HepG2 (cell line): ENCODE data around the gene PLA2R1. TPM values are rescaled to one million over a fixed set of nuclear protein-coding genes. Genes with fewer than 3 reads are reported as not detected.

Source experiments
- ATAC-seq: fragments of 200-7000 bp; cut with Tn5 transposase; 3 replicates; pipeline ENCODE4 v1.9.1; 2020; ENCODE audit warnings: mild to moderate bottlenecking, moderate library complexity
- BruUV-seq: library from RNA; stranded (reverse); fragments of 400-500 nt; replicated peaks from 2 replicates; lab custom pipeline; 2021; lab: Mats Ljungman, UMichigan
- CTCF ChIA-PET: fragments of 300-600 bp; formaldehyde crosslinking; extraction: SDS; loops from one replicate; lab custom pipeline; 2021; ENCODE audit warnings: low total read pairs, inconsistent platforms, low intra/inter-chr PET ratio; lab: Yijun Ruan, JAX
- POLR2A ChIA-PET: fragments of 350-600 bp; sonication (Branson Sonifier 250); formaldehyde crosslinking; loops from one replicate; lab custom pipeline; 2020; ENCODE audit warnings: antibody characterized with exemption, inconsistent platforms; lab: Yijun Ruan, JAX
- DNase-seq: peaks from one replicate; pipeline ENCODE4 v3.0.0-alpha.2; 2015; ENCODE audit warnings: low spot score
- FAIRE-seq: peaks from 3 replicates; lab custom pipeline; 2011; peaks lifted over from hg19 to GRCh38; lab: Jason Lieb, UNC
- H2AFZ ChIP-seq: one replicate; pipeline ENCODE4 v1.6.1; 2011; ENCODE audit warnings: low read length, inconsistent platforms
- H3K27ac ChIP-seq: fragments of 300-600 bp; 3 replicates; pipeline ENCODE4 v1.8.0; 2011; ENCODE audit warnings: mixed run types, mild to moderate bottlenecking, mixed read lengths, low read length, inconsistent platforms; ENCODE audit not compliant: insufficient read depth; ENCODE audit errors: extremely low read length
- H3K27me3 ChIP-seq, 2 experiments: fragments of 200-600 bp in 1 of 2; 2 replicates in 1 of 2; 3 replicates in 1 of 2; pipeline versions ENCODE4 v1.6.0 to v1.8.0; 2011; ENCODE audit warnings: low read length in 2 of 2, mild to moderate bottlenecking in 2 of 2, moderate library complexity in 2 of 2, inconsistent platforms in 1 of 2; ENCODE audit not compliant: insufficient read depth in 2 of 2, control insufficient read depth in 1 of 2
- H3K36me3 ChIP-seq, 2 experiments: fragments of 200-600 bp in 1 of 2; replicated peaks in 1 of 2; 2 replicates in 1 of 2; 3 replicates in 1 of 2; pipeline versions ENCODE4 v1.5.1 to v1.8.0; 2011; ENCODE audit warnings: low read length in 2 of 2, inconsistent platforms in 1 of 2; ENCODE audit not compliant: insufficient read depth in 2 of 2, control insufficient read depth in 1 of 2
- H3K4me1 ChIP-seq: 2 replicates; pipeline ENCODE4 v1.5.1; 2012; ENCODE audit warnings: low read length, inconsistent platforms; ENCODE audit not compliant: insufficient read depth
- H3K4me2 ChIP-seq: 2 replicates; pipeline ENCODE4 v1.6.0; 2011; ENCODE audit warnings: low read depth, low read length, inconsistent platforms
- H3K4me3 ChIP-seq, 3 experiments: fragments of 200-600 bp in 1 of 3; sonication (generic), shearing (Covaris generic) in 1 of 3; replicated peaks in 1 of 3; 2 replicates each; pipeline ENCODE4 v1.5.1; 2011 to 2016; ENCODE audit warnings: low read length in 3 of 3, inconsistent platforms in 2 of 3, low read depth in 2 of 3, mild to moderate bottlenecking in 2 of 3, control low read depth in 1 of 3, mixed read lengths in 1 of 3; ENCODE audit not compliant: insufficient read depth in 1 of 3
- H3K79me2 ChIP-seq: one replicate; pipeline ENCODE4 v1.6.1; 2011; ENCODE audit warnings: low read length, inconsistent platforms; ENCODE audit not compliant: insufficient read depth
- H3K9ac ChIP-seq: 2 replicates; pipeline ENCODE4 v1.6.0; 2011; ENCODE audit warnings: mild to moderate bottlenecking, low read depth, low read length, inconsistent platforms; ENCODE audit not compliant: insufficient read depth
- H3K9me3 ChIP-seq: 2 replicates; pipeline ENCODE4 v1.5.1; 2012; ENCODE audit warnings: mild to moderate bottlenecking, low read length
- H4K20me1 ChIP-seq: 2 replicates; pipeline ENCODE4 v1.6.0; 2011; ENCODE audit warnings: inconsistent platforms, mild to moderate bottlenecking, low read length, moderate library complexity; ENCODE audit not compliant: insufficient read depth
- CENPT ChIP-seq: sonication (generic); formaldehyde crosslinking; IDR thresholded peaks from 2 replicates; pipeline ENCODE4 v1.8.0; 2022; ENCODE audit warnings: low read depth, mild to moderate bottlenecking, moderate library complexity, missing genetic modification reagents
- CREM ChIP-seq, 2 experiments: sonication (generic) in 1 of 2; formaldehyde crosslinking in 1 of 2; IDR thresholded peaks; 2 replicates each; pipeline versions ENCODE4 v1.4.0 to v1.6.1; 2016 to 2020; ENCODE audit warnings: antibody characterized with exemption in 1 of 2, mild to moderate bottlenecking in 1 of 2, missing genetic modification reagents in 1 of 2
- IRF2 ChIP-seq: IDR thresholded peaks from 2 replicates; pipeline ENCODE4 v1.6.1; 2018; ENCODE audit warnings: missing genetic modification reagents, missing compliant biosample characterization
- KLF12 ChIP-seq: sonication (generic); formaldehyde crosslinking; IDR thresholded peaks from 2 replicates; pipeline ENCODE4 v1.4.0; 2020; ENCODE audit warnings: missing genetic modification reagents, borderline replicate concordance
- MAFF ChIP-seq: IDR thresholded peaks from 2 replicates; pipeline ENCODE4 v1.6.1; 2011; ENCODE audit warnings: low read depth, low read length, improper control_type of control experiment
- MAZ ChIP-seq, 2 experiments: sonication (generic) in 1 of 2; formaldehyde crosslinking in 1 of 2; IDR thresholded peaks; 2 replicates each; pipeline versions ENCODE4 v1.5.0 to v1.6.1; 2012 to 2020; ENCODE audit warnings: low read depth in 2 of 2, mild to moderate bottlenecking in 2 of 2, borderline replicate concordance in 1 of 2, improper control_type of control experiment in 1 of 2, low read length in 1 of 2, missing genetic modification reagents in 1 of 2, moderate library complexity in 1 of 2
- MED13 ChIP-seq: sonication (generic); formaldehyde crosslinking; IDR thresholded peaks from 2 replicates; pipeline ENCODE4 v1.5.0; 2020; ENCODE audit warnings: missing genetic modification reagents
- RXRA ChIP-seq: sonication (generic); formaldehyde crosslinking; IDR thresholded peaks from 2 replicates; pipeline ENCODE4 v1.5.1; 2020; ENCODE audit warnings: missing genetic modification reagents
- SP1 ChIP-seq, 2 experiments: fragments of 450-650 bp in 1 of 2; sonication (generic) in 1 of 2; formaldehyde crosslinking in 1 of 2; IDR thresholded peaks; 2 replicates each; pipeline versions ENCODE4 v1.4.0 to v1.6.1; 2016 to 2020; ENCODE audit warnings: missing genetic modification reagents in 1 of 2
- ZFY ChIP-seq: sonication (generic); formaldehyde crosslinking; IDR thresholded peaks from 2 replicates; pipeline ENCODE4 v1.4.0; 2020; ENCODE audit warnings: missing genetic modification reagents
- ZFYVE20 ChIP-seq: sonication (generic); formaldehyde crosslinking; IDR thresholded peaks from 2 replicates; pipeline ENCODE4 v1.8.0; 2023; ENCODE audit warnings: low read depth, mild to moderate bottlenecking, moderate library complexity, missing genetic modification reagents, borderline replicate concordance
- ZMYM3 ChIP-seq: sonication (generic); formaldehyde crosslinking; IDR thresholded peaks from 2 replicates; pipeline ENCODE4 v1.5.1; 2020; ENCODE audit warnings: mild to moderate bottlenecking, missing genetic modification reagents
- ZNF24 ChIP-seq: fragments of 450-650 bp; IDR thresholded peaks from 2 replicates; pipeline ENCODE4 v1.6.1; 2017; ENCODE audit warnings: antibody characterized with exemption, mild to moderate bottlenecking
- ZNF589 ChIP-seq: sonication (generic); formaldehyde crosslinking; conservative IDR thresholded peaks from 2 replicates; pipeline ENCODE4 v1.8.0; 2022; ENCODE audit warnings: mild to moderate bottlenecking, moderate library complexity, missing genetic modification reagents
- WGBS: methylation state at CpG from one replicate; pipeline ENCODE4 v1.1.6; 2017; ENCODE audit warnings: low lambda C conversion rate; 5-methylcytosine and 5-hydroxymethylcytosine counted together
- in situ Hi-C: cut with HindIII; loops from 2 replicates; pipeline ENCODE4 v1.10.0; 2017; ENCODE audit warnings: low pct_unique_long_range_greater_than_20kb; ENCODE audit not compliant: extremely low pct_ligation_motif_present
- intact Hi-C: fragments of 100-400 bp; cut with micrococcal nuclease; formaldehyde crosslinking; loops from one replicate; pipeline ENCODE4 v1.10.0; 2022; ENCODE audit not compliant: unreplicated experiment
- polyA plus RNA-seq, 8 experiments: library from polyadenylated mRNA; depleted of rRNA in 3 of 8; stranded (reverse) in 7 of 8; unstranded in 1 of 8; fragments of >200 nt; fragmentation: Illumina TruSeq in 4 of 8; extraction: Trizol in 4 of 8; gene quantifications; 2 replicates each; pipeline versions ENCODE4 v1.2.1 to v1.2.3, GENCODE V29; 2011 to 2016; ENCODE audit warnings: low read depth in 4 of 8, missing spikeins in 1 of 8, mixed read lengths in 1 of 8; ENCODE audit not compliant: insufficient read depth in 1 of 8
- total RNA-seq, 5 experiments: library from RNA; depleted of rRNA; stranded (reverse); fragments of >200 nt; fragmentation: Illumina TruSeq; extraction: Trizol; gene quantifications; 2 replicates each; pipeline ENCODE4 v1.2.3, GENCODE V29; 2016; ENCODE audit warnings: low read depth in 1 of 5

Gene PLA2R1
- total and polyA plus RNA-seq, 2 of the 13 experiments (the other 11 are each of a cell fraction or from before 2014, with no cell fraction given): not detected

DNA sequence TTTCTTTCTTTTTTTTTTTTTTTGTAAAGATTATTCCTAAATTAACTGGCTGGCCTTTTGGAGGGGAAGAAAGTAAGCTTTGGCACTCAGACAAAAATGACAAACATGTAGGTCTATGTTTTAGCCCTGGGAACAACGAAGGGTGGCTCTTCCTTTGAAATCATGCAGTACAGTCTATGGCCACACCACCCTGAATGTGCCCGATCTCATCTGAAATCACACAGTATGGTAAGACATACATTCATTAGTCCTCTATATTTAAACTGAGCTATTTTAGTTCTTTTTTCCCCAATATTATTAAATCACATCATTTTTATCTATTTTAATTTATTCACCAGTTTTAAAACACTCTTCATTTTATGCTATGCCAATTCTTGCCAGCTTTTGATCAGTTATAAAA is 48.2 kb downstream of the PLA2R1 start:
- H2AFZ ChIP-seq: no peak overlapping the region
- H3K9ac ChIP-seq: no peak overlapping the region
- no peaks in the 10 kb centered on the region for H3K27me3 ChIP-seq
- FAIRE-seq (no peak), ATAC-seq (peak; percentile 81), DNase-seq (no peak)
- POLR2A ChIA-PET: no interaction called here
- no peak overlapping the region for H3K4me2 ChIP-seq
- H3K79me2 ChIP-seq: no peaks in the 10 kb centered on the region
- intact Hi-C loops (no loop called here), in situ Hi-C loops (no loop called here)
- WGBS: 1% methylated on average over 2 of the region's 2 CpGs
- H3K4me1 ChIP-seq: no peaks in the 10 kb centered on the region
- no peaks in the 10 kb centered on the region for H4K20me1 ChIP-seq
- no peaks in the 10 kb centered on the region for H3K36me3 ChIP-seq
- CTCF ChIA-PET: no interaction called here
- H3K4me3 ChIP-seq: no peak overlapping the region
- H3K9me3 ChIP-seq: no peaks in the 10 kb centered on the region
- H3K27ac ChIP-seq: no peak overlapping the region
- BruUV-seq: no TSS peak
- TF ChIP-seq ZNF24 (no peak), KLF12 (no peak)

DNA sequence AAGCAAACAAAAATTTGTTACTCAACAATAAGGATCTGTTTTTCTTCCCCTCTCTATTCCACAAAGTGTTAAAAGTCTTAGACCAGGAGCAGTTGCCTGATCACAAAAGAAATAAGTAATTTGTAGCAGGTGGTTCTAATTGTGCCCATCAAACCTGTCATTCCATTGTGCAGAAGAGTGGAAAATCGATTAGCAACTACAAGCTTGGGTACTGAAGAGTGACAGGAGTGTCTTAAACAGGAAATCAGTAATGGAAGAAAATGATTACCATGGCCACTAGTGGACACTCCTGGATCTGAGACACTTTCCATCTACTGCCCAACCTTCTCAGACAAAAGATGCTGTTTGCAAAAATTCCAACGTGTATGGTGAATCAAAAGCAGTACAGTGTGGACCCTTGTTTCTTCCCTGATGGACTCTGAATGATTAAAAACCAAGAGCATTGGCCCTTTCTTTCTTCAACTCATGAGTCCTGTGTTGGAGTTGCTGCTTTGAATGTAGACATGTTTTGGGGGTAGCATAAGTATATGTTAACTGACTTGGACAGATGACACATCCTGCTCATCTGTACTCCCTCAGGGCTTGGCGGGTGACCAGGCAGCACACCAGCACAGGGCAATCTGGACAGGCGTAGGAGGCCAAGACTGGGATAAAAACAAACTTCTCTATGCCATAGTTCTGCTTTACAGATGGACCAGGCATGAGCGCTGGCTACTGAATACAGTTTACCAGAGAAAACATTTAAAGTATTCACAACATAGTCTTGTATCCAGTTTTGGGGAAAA is 51.9 kb downstream of the PLA2R1 start:
- 5% methylated on average over 5 of the region's 5 CpGs for WGBS
- Histone ChIP-seq H4K20me1 (no peaks in the 10 kb centered on the region), H3K27me3 (peaks cover 0 to 16% of the 10 kb centered on the region in 2 experiments; a peak in 2 of 5 replicates), H3K27ac (no peak overlapping the region), H3K36me3 (no peaks in the 10 kb centered on the region), H3K79me2 (no peaks in the 10 kb centered on the region), H3K9me3 (no peaks in the 10 kb centered on the region), H3K4me3 (no peak overlapping the region), H3K9ac (no peak overlapping the region), H3K4me2 (no peak overlapping the region), H2AFZ (no peak overlapping the region), H3K4me1 (no peaks in the 10 kb centered on the region)
- no peak for ATAC-seq
- no TSS peak for BruUV-seq
- intact Hi-C loops (no loop called here), in situ Hi-C loops (no loop called here)
- FAIRE-seq: no peak
- POLR2A ChIA-PET: no interaction called here
- CTCF ChIA-PET: no interaction called here
- DNase-seq: no peak
- no peak for TF ChIP-seq MED13 (CRISPR knock-in tag)
- TF ChIP-seq ZNF589 (CRISPR knock-in tag): no peak
- TF ChIP-seq CENPT (CRISPR knock-in tag): no peak
- TF ChIP-seq ZMYM3 (CRISPR knock-in tag): no peak
- no peak for TF ChIP-seq CREM (IDR thresholded peaks at IDR 0.05)
- no peak for TF ChIP-seq CREM (CRISPR knock-in tag; IDR thresholded peaks at IDR 0.05)
- TF ChIP-seq RXRA (CRISPR knock-in tag): no peak
- no peak for TF ChIP-seq MAFF
- no peak for TF ChIP-seq MAZ (IDR thresholded peaks at IDR 0.05; ENCODE audit: borderline replicate concordance, low read depth, low read length)
- TF ChIP-seq MAZ (CRISPR knock-in tag; IDR thresholded peaks at IDR 0.05; ENCODE audit: low read depth): no peak
- no peak for TF ChIP-seq ZFY
- no peak for TF ChIP-seq SP1 (IDR thresholded peaks at IDR 0.05)
- TF ChIP-seq SP1 (CRISPR knock-in tag; IDR thresholded peaks at IDR 0.05): no peak
- no peak for TF ChIP-seq ZFYVE20
- no peak for TF ChIP-seq IRF2 (CRISPR knock-in tag)
